MM.1S (cell line): Measurements from ENCODE around the gene TFEB.

Experiments used
- DNase-seq: peaks from one replicate; pipeline ENCODE4 v3.0.0-alpha.2; 2015
- H2AFZ ChIP-seq: fragments of 300-600 bp; sonication (generic); 2 replicates; pipeline ENCODE4 v1.6.0; 2016; ENCODE audit warnings: antibody characterized with exemption, low read length
- H3F3A ChIP-seq: fragments of 300-600 bp; sonication (generic); 2 replicates; pipeline ENCODE4 v1.6.1; 2016; ENCODE audit warnings: mild to moderate bottlenecking, antibody characterized with exemption, low read length, moderate library complexity, mixed read lengths; ENCODE audit not compliant: insufficient read depth
- H3K27ac ChIP-seq: fragments of 300-600 bp; sonication (generic); 2 replicates; pipeline ENCODE4 v1.5.1; 2016; ENCODE audit warnings: mild to moderate bottlenecking, low read length
- H3K27me3 ChIP-seq: fragments of 300-600 bp; sonication (generic); replicated peaks from 2 replicates; pipeline ENCODE4 v1.6.0; 2016; ENCODE audit warnings: low read length; ENCODE audit not compliant: insufficient read depth
- H3K36me3 ChIP-seq: fragments of 300-600 bp; sonication (generic); replicated peaks from 2 replicates; pipeline ENCODE4 v1.6.1; 2016; ENCODE audit warnings: mild to moderate bottlenecking, low read length, mixed read lengths; ENCODE audit not compliant: insufficient read depth
- H3K4me1 ChIP-seq: fragments of 300-600 bp; sonication (generic); 2 replicates; pipeline ENCODE4 v1.6.1; 2016; ENCODE audit warnings: low read length, mixed read lengths
- H3K4me2 ChIP-seq: fragments of 300-600 bp; sonication (generic); 2 replicates; pipeline ENCODE4 v1.6.0; 2016; ENCODE audit warnings: low read depth, low read length
- H3K4me3 ChIP-seq: fragments of 300-600 bp; sonication (generic); 2 replicates; pipeline ENCODE4 v1.5.1; 2016; ENCODE audit warnings: low read length, mixed read lengths
- H3K79me2 ChIP-seq: fragments of 300-600 bp; sonication (generic); 2 replicates; pipeline ENCODE4 v1.6.1; 2016; ENCODE audit warnings: mixed run types, low read length, mixed read lengths
- H3K9ac ChIP-seq: fragments of 300-600 bp; sonication (generic); 2 replicates; pipeline ENCODE4 v1.6.1; 2016; ENCODE audit warnings: low read length, mixed read lengths
- H3K9me2 ChIP-seq: fragments of 300-600 bp; sonication (generic); replicated peaks from 2 replicates; pipeline ENCODE4 v1.6.1; 2016; ENCODE audit warnings: mild to moderate bottlenecking, low read length, mixed read lengths; ENCODE audit not compliant: insufficient read depth
- H3K9me3 ChIP-seq: fragments of 300-600 bp; sonication (generic); replicated peaks from 2 replicates; pipeline ENCODE4 v1.6.1; 2016; ENCODE audit warnings: mild to moderate bottlenecking, low read length, mixed read lengths; ENCODE audit not compliant: insufficient read depth
- H4K20me1 ChIP-seq: fragments of 300-600 bp; sonication (generic); 2 replicates; pipeline ENCODE4 v1.6.1; 2016; ENCODE audit warnings: mild to moderate bottlenecking, low read length, moderate library complexity, mixed read lengths; ENCODE audit not compliant: insufficient read depth
- CTCF ChIP-seq: fragments of 300-600 bp; sonication (generic); IDR thresholded peaks from 2 replicates; pipeline ENCODE4 v1.5.1; 2016; ENCODE audit warnings: antibody characterized with exemption, low read length, mixed read lengths
- EZH2 ChIP-seq: fragments of 300-600 bp; sonication (generic); optimal IDR thresholded peaks from 2 replicates; pipeline ENCODE3; 2017; ENCODE audit warnings: low read depth, mild to moderate bottlenecking, antibody characterized with exemption, low read length, mixed read lengths
- EZH2phosphoT487 ChIP-seq: fragments of 300-600 bp; sonication (generic); IDR thresholded peaks from 2 replicates; pipeline ENCODE4 v1.6.1; 2018; ENCODE audit warnings: antibody characterized with exemption, low read length

Gene TFEB

DNA sequence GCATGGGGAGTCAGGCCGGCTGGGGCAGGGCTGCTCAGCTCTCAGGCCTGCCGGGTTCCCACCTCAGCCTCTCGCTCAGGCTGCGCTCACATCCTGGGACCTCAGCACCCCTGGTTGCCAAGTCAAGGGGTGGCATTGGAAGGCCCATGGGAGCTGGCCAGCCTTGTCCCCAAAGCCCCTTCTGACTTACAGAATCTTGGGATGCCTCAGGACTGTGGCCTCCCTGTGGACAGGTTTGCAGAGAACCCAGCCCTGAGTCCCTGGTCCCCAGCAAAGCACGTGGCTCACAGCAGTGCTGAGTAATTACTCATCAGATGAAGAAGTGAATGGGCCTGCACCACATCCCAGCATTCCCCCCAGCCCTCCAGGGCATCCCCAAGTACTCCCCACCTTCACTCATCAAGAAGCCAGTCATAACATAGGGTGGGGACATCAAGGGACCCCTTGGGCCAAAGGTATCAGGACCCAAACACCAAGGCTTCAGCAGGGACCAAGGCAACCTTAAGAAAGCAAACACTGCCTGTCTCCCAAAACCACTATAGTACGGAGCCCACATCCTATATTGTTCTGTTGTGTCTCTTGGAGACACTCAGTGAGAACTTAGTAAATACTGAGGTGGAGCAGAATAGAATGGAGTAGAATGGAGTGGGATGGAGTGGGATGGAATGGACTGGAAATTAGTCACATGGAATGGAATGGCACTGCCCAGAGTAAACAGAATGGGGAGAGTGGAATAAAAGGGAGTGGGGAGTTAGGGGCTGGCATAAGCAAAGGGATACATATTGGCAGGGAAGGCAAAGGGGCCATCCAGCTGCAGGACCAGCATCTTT lies 8.2 kb upstream of the TFEB start:
- Histone ChIP-seq H3K4me3 (no peak overlapping the region), H3K36me3 (no peaks in the 10 kb centered on the region), H3K27me3 (no peaks in the 10 kb centered on the region; the same call in 1 of the 2 replicates), H4K20me1 (no peaks in the 10 kb centered on the region), H3K27ac (no peak overlapping the region), H3K79me2 (no peaks in the 10 kb centered on the region), H3F3A (no peaks in the 10 kb centered on the region), H3K4me1 (no peaks in the 10 kb centered on the region), H3K9me3 (no peaks in the 10 kb centered on the region), H3K9ac (no peak overlapping the region), H3K9me2 (no peaks in the 10 kb centered on the region), H3K4me2 (no peak overlapping the region), H2AFZ (no peak overlapping the region)
- TF ChIP-seq EZH2phosphoT487 (no peak), CTCF (no peak), EZH2 (no peak)
- no peak for DNase-seq

GRCh38 chr6:41741625-41742490 lies 6.5 kb upstream of the TFEB start:
- no peak overlapping the region for H3K4me3 ChIP-seq
- no peak for DNase-seq
- no peaks in the 10 kb centered on the region for H4K20me1 ChIP-seq
- H3K9me3 ChIP-seq = no peaks in the 10 kb centered on the region
- H3K9me2 ChIP-seq = no peaks in the 10 kb centered on the region
- no peak overlapping the region for H3K4me2 ChIP-seq
- no peaks in the 10 kb centered on the region for H3F3A ChIP-seq
- H3K36me3 ChIP-seq = no peaks in the 10 kb centered on the region
- H3K27me3 ChIP-seq = no peaks in the 10 kb centered on the region; the same call in 1 of the 2 replicates
- no peak overlapping the region for H3K9ac ChIP-seq
- H3K27ac ChIP-seq = no peak overlapping the region
- no peak for TF ChIP-seq EZH2phosphoT487
- no peak for TF ChIP-seq EZH2
- no peak for TF ChIP-seq CTCF
- H3K4me1 ChIP-seq = no peaks in the 10 kb centered on the region
- H2AFZ ChIP-seq = no peak overlapping the region
- H3K79me2 ChIP-seq = no peaks in the 10 kb centered on the region

GRCh38 chr6:41740366-41741162 lies 5.2 kb upstream of the TFEB start:
- no peak for DNase-seq
- Histone ChIP-seq H3K4me3 (no peak overlapping the region), H3K9me2 (no peaks in the 10 kb centered on the region), H3K4me1 (peaks cover 4% of the 10 kb centered on the region; the same call in 1 of the 2 replicates), H3K27ac (no peak overlapping the region), H3K27me3 (no peaks in the 10 kb centered on the region; the same call in 1 of the 2 replicates), H3K4me2 (no peak overlapping the region), H3K9ac (no peak overlapping the region), H4K20me1 (no peaks in the 10 kb centered on the region), H3K79me2 (no peaks in the 10 kb centered on the region), H3K9me3 (no peaks in the 10 kb centered on the region), H2AFZ (no peak overlapping the region), H3F3A (no peaks in the 10 kb centered on the region), H3K36me3 (no peaks in the 10 kb centered on the region)
- TF ChIP-seq EZH2phosphoT487 = no peak
- no peak for TF ChIP-seq CTCF
- no peak for TF ChIP-seq EZH2
